GM19023 (cell line): ENCODE data around the gene TH.
"Not testable (repeated sequence)": the region's sequence is repeated elsewhere in the genome, so short reads cannot be mapped to it uniquely, and the experiment has no call there.

Experiments used
- ATAC-seq: cut with Tn5 transposase; IDR thresholded peaks from one replicate; pipeline ENCODE4 v1.9.1; 2021; ENCODE audit warnings: mild to moderate bottlenecking, moderate library complexity; ENCODE audit not compliant: unreplicated experiment

The TH gene

GRCh38 chr11:2179516-2179915, 7.9 kb upstream of the TH start:
- ATAC-seq: no peak

GRCh38 chr11:2178906-2179494, 7.4 kb upstream of the TH start:
- ATAC-seq: no peak

- ATAC-seq: not testable (repeated sequence)
These were observed 6.6 kb upstream of the TH start for GRCh38 chr11:2178055-2178773.

- no peak for ATAC-seq
These were observed 5.5 kb upstream of the TH start for GRCh38 chr11:2177076-2177475.

GRCh38 chr11:2176389-2176900, 4.8 kb upstream of the TH start:
- ATAC-seq: no peak

- no peak for ATAC-seq
These were observed 4.0 kb upstream of the TH start for GRCh38 chr11:2175659-2176058.

GRCh38 chr11:2174361-2174760, 2.7 kb upstream of the TH start:
- ATAC-seq: no peak

- ATAC-seq: no peak
These were observed 2.1 kb upstream of the TH start for GRCh38 chr11:2173761-2174160.

GRCh38 chr11:2173150-2173693, 1.6 kb upstream of the TH start:
- no peak for ATAC-seq

- no peak for ATAC-seq
These were observed 1.1 kb upstream of the TH start for GRCh38 chr11:2172676-2173075.

- ATAC-seq: no peak
These were observed 1.7 kb downstream of the TH start for GRCh38 chr11:2169626-2170570.

- ATAC-seq: no peak
These were observed 2.6 kb downstream of the TH start for GRCh38 chr11:2169005-2169378.

- ATAC-seq: no peak
These were observed 3.2 kb downstream of the TH start for GRCh38 chr11:2168286-2169004.

- no peak for ATAC-seq
These were observed 4.2 kb downstream of the TH start for GRCh38 chr11:2167141-2168045.

GRCh38 chr11:2166091-2166851, 5.3 kb downstream of the TH start:
- ATAC-seq: no peak

GRCh38 chr11:2165571-2165970, 6.0 kb downstream of the TH start:
- no peak for ATAC-seq

- ATAC-seq: no peak
These were observed 6.6 kb downstream of the TH start for GRCh38 chr11:2164861-2165555.

GRCh38 chr11:2164081-2164480, 7.5 kb downstream of the TH start:
- ATAC-seq: no peak
